Ureter (tissue), 1 donor: ENCODE data around the gene AOPEP. TPM values are rescaled to one million over a fixed set of nuclear protein-coding genes. Genes with fewer than 3 reads are reported as not detected.

Experiments
- DNase-seq: peaks from one replicate; pipeline ENCODE4 v3.0.0-alpha.2; 2020; ENCODE audit warnings: low spot score
- total RNA-seq: library from RNA; stranded (reverse); gene quantifications from one replicate; pipeline ENCODE4 v1.2.4, GENCODE V29; 2023
- donor health status: DM: yes; HTN: yes; CAD: no.

The AOPEP gene
- total RNA-seq, 1 donor from 2014 or later, result 115 TPM

DNA sequence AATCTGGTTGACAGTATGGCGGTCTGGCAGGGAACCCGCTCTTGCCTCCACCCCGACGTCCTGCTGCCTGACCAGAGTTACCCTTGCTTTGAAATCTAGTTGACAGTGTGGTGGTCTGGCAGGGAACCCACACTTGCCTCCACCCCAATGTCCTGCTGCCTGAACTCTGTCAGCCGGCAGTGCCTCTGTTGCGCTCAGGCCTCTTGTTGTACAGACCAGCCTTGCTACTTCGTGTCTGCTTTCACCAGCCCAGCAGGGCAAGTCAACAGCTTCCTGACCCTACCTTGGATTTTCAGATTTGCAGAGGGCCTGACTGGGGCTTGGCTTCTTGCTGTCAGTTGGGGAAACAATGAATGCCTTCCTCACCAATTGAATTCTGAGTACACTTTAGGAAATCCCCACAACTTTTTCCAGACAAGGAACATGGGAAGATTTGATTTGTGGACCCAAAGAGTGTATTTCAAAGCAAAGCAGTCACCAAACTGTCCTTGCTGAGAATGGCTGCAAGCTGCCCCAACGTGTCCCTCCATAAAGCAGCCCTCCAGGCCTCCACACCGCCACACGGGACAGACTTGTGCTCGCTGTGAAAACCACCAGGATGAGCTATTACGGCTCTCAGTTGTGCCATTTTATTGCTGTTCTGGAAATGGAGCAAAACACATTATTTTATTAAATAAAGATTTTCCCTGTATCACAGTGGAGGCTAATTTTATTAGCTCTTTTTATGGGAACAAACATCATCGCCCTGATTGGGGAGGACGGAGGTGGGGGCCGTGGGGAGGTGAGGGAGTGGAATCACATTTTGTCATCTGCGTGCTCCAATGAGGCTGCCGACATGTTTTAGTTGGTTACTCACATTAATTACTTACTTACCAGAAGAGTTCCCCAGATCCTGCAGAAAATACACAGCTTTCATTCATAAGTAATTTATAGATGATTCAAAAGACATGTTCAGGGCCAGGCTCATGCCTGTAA lies 189.3 kb downstream of the AOPEP start:
- DNase-seq, result no peak

DNA sequence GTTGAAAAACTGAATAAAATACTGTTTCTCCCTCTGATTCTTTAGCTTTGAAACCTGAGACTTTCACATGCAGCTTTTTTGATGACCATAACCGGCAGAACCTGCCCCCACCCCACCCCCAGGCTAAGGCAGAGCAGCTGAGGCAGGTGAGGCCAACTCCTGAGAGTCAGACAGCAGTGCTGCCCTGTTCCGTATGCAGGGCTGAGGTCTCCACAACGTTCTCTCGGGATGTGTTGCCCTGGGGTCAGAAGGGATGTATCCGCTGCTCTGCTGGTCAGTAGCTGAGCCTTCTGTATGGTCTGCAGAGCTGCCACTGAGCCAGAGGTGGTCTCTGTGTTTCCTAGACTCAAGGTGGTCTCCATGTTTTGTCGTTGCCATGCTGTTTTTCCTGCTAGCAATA lies 190.5 kb downstream of the AOPEP start:
- no peak for DNase-seq

DNA sequence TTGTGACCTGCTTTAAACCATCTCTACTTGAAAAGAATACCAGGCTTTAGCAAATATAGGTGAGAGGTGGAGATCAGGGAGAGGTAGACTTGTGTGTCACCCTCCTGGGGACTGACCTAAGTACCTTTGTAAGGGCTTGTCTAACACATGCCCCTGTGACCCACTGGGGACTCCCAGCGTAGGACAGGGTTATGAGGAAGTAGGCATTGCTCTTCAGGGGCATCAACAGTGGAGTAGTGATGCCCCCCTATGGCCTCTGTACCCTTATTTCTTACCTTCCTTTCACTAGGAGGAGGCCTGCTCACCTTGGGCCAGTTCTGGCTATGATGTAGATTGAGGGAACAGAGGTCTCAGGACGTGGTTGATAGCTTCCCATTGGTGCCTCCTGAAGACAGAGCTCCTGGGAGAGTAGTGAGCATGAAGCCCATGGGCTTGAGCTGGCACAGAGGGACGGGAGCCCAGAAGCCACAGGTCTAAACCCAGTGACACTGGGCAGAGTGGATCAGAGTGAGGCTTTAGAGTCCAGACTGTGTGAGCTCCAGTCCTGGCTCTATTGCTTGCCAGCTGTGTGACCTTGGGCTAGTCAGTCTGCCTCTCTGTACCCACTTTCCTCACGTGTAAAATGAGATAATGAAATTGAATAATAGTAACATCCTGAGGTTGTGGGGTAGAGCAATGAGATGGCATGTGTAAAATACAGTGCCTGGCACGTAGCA lies 191.7 kb downstream of the AOPEP start:
- DNase-seq, result no peak

DNA sequence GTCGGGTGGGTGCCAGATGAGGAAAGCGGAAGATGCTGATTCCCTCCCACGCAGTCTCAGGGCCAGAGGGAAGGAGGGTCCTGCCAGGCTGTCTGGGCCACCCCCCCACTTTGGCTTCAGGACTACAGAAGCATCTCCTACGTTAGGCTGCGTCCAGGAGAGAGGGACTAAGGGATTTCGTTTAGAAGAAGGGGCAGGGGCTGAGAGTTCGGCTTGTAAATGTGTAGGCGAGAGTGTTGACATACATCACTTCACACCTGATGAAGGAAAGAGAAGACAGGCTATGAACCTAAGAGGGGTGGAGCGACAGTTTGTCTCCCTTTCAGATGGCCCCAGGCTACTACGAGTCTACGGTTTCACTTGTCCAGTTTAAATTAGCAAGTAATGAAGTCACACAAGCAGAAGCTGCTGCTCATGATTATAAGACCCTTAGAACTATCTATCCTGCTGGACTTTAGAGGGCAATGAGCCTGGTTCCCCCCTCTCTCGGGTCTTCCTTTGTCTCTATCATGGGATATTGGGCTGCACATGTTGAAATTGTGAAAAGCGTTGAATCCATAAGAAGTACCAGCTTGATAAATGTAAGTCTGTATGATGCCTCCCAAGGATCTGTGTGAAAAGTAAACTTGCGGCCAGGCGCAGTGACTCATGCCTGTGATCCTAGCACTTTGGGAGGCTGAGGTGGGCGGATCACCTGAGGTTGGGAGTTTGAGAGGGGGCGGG lies 193.0 kb downstream of the AOPEP start:
- DNase-seq, result no peak

DNA sequence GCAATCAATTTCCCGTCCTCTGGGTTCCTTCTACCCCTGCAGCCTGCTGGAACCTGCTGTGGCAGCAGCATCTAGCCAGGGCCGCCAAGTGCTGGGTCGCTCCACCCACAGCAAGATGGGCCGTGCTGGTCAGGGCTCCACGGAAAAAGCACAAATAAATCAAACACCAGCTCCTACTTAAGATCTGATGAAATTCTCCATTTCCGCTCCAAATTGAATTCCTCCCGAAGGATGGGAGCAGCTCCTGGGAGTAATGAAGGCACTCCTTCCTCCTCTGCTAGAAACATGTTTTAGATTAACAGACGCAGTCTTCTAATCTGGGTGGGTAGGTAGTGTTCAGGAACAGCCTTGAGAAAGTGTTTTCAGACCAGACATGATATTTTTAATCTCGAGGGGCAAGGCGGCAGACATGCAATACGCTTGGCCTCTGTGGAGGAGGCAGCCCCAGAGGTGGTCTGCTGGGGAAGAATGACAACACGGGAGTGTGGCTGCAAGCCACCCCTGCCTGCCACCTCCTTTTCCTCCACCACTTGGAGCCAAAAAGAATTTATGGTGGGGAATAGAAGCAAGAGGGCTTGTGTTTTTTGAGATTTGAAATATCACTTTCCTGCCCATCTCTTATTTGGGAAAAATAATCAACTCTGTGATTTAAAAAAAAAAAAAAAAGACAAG lies 194.1 kb downstream of the AOPEP start:
- peak; percentile 66 for DNase-seq

DNA sequence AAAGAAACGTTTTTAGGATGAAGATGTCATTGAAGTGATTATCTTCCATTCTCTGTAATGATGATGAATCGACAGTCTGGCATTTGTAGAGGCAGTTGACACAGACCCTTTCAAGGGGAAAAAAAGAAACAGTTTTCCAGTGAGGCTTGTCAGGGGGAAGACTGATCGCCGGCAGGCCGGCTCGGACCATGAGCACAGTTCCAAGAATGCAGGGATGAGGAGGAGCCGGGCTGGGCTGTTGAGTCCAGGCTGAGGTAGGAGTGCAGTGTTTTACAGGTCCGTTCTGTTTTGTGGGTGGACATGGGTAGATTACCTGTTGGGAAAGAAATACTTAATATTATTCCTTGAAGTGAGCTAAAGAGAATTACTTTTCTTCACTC lies 194.6 kb downstream of the AOPEP start:
- DNase-seq, result no peak

DNA sequence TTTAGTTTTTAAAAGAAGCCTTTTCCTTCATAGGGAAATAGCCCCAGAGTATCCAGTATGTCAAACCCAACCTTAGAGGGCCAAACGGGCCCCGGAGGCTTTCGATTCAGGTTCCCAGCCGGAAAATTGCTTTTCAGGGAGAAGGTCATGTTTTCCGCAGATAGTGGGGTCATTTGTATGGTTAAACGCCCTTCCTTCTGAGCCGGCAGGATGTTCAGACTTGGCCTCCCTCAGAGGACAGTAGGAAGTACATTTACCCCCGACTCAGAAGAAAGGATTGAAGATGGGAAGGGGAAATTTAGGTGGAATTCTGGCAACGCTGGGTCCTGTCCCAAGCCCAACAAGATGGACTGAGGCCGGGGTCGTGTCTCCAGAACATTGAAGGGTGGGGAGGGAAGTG lies 195.2 kb downstream of the AOPEP start:
- DNase-seq, result no peak

DNA sequence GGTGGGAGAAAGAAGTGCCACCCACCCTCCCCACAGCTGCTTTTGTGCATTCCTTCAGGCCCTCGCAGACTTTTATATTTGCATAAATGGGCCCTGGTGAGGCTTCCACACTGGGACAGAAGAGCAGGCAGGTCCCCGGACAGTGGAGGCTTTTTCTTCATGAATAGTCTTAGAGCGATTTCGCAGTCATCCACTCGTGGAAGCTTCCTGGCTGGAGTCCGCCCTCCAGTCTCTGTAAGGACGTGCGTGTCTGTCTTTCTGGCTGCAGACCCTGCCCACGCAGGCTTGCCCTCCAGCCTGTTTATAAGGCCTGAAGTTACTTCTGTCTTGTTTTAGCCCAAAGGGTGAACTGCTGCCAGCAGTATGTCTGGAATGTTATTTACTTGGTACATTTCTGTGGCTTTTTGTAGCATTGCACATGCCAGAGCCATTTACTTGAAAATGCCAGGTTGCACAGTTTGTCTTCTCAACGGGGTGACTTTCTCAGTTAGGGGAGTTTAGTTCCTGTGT lies 195.7 kb downstream of the AOPEP start:
- DNase-seq, result peak; percentile 65

DNA sequence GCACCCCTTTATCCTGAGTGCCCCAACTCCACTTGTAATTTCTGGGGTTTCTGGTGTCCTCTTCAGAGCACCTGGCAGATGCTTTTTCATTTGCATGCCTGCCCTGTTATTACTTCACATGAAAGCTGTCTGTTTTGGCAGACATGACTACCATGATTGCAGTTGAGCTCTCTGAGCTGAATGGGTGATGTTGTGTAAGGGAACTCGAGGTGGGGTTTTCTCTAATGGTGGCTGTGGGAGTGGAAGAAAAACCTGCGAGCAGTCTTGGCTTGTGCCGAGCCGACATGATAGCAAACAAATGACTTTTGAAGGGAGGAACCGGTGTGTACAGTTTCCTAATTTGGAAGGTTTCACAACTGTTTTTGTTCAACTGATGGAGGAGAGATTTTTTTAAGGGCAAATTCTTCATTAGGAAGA lies 196.2 kb downstream of the AOPEP start:
- no peak for DNase-seq

DNA sequence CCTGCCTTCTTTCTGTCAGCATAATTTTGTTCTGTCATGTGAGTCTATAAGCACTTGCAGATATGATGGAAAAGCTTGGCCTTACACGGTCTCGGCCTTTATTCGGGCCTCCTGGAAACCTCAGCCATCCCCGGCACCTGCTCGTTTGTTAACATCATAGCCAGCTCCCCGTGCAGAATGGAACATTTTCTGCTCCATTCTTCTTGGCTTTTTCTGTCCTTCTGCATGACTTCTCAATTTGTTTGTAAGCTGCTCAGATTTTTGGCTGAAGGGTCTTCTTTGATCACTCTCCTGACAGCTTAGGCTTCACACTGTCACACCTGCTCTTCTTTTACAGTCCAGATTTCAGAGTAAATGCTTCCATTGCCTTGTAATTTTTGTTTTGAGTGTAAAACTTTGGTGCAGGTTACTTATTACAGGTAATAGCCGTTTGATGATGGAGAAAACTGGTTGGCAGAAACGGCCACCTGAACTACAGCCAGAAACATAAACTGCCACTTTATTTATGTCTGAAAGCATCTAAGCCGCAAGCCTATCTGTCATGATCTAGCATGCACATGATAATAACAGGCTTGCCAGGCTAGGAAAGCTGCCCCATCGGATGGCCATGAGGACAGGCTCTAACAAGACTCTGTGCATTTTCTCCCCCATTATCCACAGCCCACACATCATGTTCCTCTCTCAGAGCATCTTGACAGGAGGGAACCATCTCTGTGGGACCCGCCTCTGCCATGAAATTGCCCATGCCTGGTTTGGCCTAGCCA lies 197.0 kb downstream of the AOPEP start:
- DNase-seq, result no peak

DNA sequence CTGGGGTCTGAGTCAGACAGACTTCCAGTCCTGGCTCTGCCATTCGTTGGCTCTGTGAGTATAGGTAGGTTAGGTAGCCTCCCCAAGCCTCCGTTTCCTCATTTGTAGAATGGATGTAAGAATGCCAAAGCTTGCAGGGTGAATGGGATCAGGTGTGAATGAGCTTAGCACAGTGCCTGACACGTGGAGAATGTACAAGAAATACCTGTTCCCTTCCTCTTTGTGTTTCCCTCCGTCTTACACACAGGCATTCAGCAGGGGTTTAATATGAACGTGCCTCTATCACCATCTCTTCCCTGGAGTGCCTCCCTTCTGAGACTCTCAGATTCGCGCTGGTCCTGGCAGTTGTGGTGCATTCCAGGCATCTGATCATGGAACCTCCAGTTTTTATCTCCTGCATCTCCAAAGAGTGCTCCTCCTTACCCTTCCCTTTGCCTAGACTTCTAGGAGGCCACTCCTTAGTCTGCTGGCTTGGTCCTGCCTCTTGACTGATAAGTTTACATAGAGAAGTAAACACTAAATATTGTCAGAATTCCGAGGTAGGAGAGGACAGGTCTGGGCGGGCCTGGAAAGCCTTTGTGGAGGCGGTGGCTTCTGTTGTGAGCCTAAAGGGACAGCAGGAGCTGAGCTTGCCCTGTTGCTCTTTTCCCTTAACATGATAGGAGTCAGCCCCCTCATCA lies 199.4 kb downstream of the AOPEP start:
- no peak for DNase-seq

DNA sequence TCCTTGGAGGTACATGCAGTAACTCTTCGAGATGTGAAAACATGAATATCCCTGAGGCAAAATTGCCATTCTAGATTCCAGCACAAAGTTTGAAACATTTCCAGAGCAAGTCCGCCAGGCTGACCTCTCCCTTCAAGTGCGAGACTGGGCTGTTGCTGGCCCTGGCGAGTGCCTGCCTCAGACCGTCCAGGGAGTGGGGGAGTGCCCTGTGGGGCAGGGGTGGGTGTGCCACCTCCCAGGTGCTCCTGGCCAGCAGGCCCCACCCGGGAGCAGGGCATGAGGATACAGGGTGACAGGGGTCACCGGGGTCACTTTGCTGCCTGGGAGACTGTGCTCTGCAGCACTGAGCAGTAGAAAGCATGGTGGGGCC lies 199.9 kb downstream of the AOPEP start:
- no peak for DNase-seq

DNA sequence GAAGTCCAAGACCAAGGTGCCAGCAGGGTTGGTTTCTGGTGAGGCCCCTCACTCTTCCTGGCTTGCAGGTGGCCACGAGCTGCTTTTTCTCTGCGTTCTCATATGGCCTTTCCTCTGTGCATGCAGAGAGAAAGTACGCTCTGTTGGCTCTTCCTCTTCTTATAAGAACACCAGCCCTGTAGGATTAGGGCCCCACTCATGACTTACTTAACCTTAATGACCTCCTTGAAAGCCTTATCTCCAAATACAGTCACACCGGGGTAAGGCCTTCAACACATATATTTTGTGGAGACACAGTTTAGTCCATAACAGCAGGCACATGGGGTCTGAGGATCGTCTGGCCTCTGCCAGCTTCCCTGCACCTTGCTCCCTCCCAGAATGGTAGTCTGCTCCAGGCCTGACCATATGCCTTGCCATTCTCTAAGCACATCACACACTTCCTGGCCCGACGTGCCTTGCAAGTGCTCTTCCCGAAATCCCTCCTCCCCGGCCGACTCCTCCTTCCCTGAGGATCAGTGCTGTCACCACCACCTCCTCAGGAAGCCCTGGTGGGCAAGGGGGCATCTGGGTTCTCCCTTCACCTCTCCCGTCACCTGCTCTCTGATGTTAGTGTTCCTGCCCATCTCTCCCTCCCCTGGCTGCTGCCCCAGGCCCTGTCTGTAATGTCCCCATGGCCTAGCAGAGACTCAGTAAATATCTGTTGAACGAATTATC lies 200.7 kb downstream of the AOPEP start:
- DNase-seq, result no peak

DNA sequence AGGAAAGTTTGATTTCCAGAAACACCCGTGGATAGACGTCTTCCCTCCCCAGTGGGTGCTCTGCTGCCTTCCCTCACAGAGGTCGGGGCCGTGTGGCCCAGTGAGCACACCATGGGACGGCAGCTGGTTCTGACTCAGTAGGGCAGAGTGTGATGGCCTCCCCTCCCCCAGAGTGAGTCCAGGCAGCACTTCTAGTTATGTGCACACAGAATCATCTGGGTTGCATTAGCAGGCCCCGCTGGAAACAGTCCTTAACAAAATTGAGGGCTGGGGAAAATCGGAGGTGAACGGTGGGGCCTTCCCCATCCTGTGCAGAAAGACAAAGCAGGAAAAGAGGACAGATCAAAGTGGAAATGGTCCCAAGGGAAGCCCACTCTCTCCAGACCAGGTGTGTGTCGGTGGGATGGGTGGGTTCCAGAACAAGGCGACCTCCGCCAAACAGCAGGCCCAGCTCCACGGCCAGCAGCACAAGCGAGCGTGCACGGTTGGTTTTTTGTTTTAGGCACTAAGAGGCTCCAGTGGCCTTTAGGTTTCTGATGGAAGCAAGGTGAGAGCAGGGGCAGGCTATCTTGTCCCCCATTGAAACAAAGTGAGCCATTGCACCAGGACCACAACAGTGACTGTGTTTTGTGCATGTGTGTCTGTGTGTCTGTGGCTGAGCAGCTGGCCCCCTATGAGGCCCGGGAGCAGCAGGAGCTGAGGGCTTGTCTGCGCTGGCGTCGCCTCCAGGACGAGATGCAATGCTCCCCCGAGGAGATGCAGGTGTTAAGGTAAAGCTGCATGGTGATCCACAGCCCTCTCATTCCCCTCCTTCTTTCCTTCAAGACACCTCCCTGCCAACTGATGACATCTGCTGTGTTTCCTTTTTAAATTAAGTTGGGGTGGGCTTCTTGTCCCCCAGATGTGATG lies 201.5 kb downstream of the AOPEP start:
- no peak for DNase-seq

DNA sequence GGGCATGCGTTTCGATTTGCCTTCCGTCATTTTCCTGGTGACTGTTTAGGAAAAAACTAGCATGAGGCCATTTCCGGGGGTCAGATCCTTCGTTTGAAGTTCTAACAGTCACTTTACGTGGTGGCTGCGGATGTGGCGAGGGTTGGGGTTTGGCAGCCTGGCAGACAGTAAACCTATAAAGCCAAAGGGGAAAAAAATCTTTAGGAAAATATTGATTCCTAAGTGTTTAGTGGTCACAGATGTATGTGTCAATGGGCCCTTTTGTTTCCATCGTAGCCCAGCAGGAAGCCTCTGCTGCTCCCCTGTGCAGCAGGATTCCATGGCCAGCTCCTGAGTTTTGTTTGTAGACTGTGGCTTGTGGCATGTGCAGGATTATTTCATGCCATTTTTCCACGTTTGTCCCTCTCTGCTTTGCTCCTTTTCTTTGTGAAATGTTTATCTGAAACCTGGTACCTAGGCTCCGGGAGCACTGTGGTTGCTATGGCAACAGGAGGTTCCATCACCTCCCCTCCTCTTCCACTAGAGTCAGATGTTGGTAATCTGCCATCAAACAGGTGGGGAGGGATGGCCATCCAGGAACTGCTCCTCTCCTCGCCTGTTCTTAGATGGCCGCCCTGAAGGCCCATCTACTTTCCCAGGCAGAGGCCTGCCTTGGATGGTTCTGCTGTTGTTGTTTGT lies 202.3 kb downstream of the AOPEP start:
- DNase-seq, result no peak

DNA sequence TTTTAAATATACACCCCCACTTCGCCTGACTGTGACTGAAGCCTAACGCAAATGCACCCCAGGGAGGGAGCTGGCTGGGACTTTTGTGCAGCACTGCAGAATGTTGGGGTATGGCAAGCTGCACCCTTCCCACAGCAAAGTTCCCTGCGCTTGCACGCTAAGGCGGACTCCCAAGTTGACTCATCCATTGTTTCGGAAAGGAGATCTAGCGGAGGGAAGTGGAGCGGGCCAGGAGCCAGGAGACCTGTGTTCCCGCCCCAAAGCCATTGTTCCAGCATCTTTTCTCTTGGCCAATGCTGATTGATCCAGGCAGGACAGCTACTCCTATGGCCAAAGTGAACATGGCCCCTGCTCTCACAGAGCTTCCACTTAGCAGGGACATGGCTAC lies 202.9 kb downstream of the AOPEP start:
- no peak for DNase-seq

DNA sequence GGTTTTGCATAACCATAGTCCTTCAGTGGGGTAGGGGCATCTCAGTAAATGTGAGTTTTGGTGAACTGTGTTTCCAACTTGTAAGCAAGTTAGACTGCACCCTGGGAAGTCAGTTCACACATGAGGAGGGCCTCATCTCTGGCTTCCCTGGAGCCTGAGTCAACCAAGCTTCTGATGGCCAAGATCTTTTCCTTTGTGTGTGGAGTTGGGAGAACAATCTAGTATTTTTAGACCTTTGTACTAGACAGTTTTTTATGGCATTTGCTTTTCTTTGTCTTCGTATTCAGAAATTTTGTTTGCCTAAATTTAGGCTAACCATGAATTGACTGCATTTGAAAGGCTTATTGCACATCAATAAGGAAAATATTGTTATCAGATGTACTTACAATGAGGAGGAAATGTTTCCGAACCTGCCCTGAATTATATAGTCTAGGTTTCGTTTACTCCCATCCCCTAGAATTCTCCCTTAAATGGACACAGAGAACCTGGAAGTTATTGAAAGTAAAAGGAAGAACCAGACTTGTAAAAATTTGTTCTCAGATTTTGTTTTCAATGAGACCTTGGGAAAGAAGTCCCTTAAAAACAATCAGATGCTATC lies 204.6 kb downstream of the AOPEP start:
- DNase-seq, result no peak

DNA sequence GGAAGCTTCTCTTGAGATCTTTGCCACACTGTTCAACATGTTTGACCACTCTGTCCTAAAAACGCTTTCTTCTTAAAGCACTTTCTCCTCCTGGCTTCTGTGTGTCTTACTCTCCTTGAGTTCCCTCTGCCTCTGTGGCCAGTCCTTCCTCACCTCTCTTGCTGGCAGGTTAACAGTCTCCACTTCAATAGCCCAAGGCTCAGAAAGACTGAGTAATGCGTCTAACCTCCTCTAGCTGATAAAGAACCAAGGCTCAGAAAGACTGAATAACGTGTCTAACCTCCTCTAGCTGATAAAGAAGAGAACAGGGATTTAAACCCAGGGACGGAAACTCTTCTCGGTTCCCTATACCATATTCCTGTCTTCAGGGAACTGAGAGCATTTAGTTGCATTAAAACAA lies 205.2 kb downstream of the AOPEP start:
- no peak for DNase-seq
